Measurements from ENCODE around the gene DIS3L2.

Gene DIS3L2

GRCh38 chr2:231955758-231956472, 5.6 kb upstream of the DIS3L2 start:
- DNase-seq (ENCODE audit: low spot score): no peak

- DNase-seq (ENCODE audit: low spot score): no peak
These were observed 3.4 kb upstream of the DIS3L2 start for GRCh38 chr2:231957913-231958763.

- no peak for DNase-seq (ENCODE audit: low spot score)
These were observed 634 bp upstream of the DIS3L2 start for GRCh38 chr2:231960810-231961348.

GRCh38 chr2:231965102-231965501, 3.6 kb downstream of the DIS3L2 start:
- DNase-seq (ENCODE audit: low spot score): no peak

GRCh38 chr2:231966886-231967285, 5.4 kb downstream of the DIS3L2 start:
- no peak for DNase-seq (ENCODE audit: low spot score)

GRCh38 chr2:231968820-231969219, 7.3 kb downstream of the DIS3L2 start:
- no peak for DNase-seq (ENCODE audit: low spot score)

GRCh38 chr2:231970461-231970860, 8.9 kb downstream of the DIS3L2 start:
- DNase-seq (ENCODE audit: low spot score): no peak

GRCh38 chr2:231975001-231975400, 13.5 kb downstream of the DIS3L2 start:
- no peak for DNase-seq (ENCODE audit: low spot score)

- DNase-seq (ENCODE audit: low spot score): no peak
These were observed 15.9 kb downstream of the DIS3L2 start for GRCh38 chr2:231977430-231977829.

- DNase-seq (ENCODE audit: low spot score): no peak
These were observed 23.5 kb downstream of the DIS3L2 start for GRCh38 chr2:231984992-231985391.

- DNase-seq (ENCODE audit: low spot score): no peak
These were observed 24.3 kb downstream of the DIS3L2 start for GRCh38 chr2:231985823-231986261.

- no peak for DNase-seq (ENCODE audit: low spot score)
These were observed 25.7 kb downstream of the DIS3L2 start for GRCh38 chr2:231987124-231987727.

GRCh38 chr2:231988179-231988866, 26.8 kb downstream of the DIS3L2 start:
- no peak for DNase-seq (ENCODE audit: low spot score)

- DNase-seq (ENCODE audit: low spot score): no peak
These were observed 30.2 kb downstream of the DIS3L2 start for GRCh38 chr2:231991664-231992063.

GRCh38 chr2:231992888-231993287, 31.4 kb downstream of the DIS3L2 start:
- no peak for DNase-seq (ENCODE audit: low spot score)

- no peak for DNase-seq (ENCODE audit: low spot score)
These were observed 35.5 kb downstream of the DIS3L2 start for GRCh38 chr2:231996797-231997540.

GRCh38 chr2:231998046-231998445, 36.5 kb downstream of the DIS3L2 start:
- DNase-seq (ENCODE audit: low spot score): no peak

GRCh38 chr2:232000439-232000838, 38.9 kb downstream of the DIS3L2 start:
- DNase-seq (ENCODE audit: low spot score): no peak

- no peak for DNase-seq (ENCODE audit: low spot score)
These were observed 39.6 kb downstream of the DIS3L2 start for GRCh38 chr2:232001073-232001472.

- DNase-seq (ENCODE audit: low spot score): no peak
These were observed 44.7 kb downstream of the DIS3L2 start for GRCh38 chr2:232006253-232006652.

Data from globus pallidus (tissue), 1 donor.